HepG2 (cell line): ENCODE results near the gene RAB8A. TPM values are rescaled to one million over a fixed set of nuclear protein-coding genes. Genes with fewer than 3 reads are reported as not detected.
A peak's percentile ranks its signal among the peaks of the same experiment; 100 is the strongest.

Source experiments
- ATAC-seq: fragments of 200-7000 bp; cut with Tn5 transposase; 3 replicates; pipeline ENCODE4 v1.9.1; 2020; ENCODE audit warnings: mild to moderate bottlenecking, moderate library complexity
- BruUV-seq: library from RNA; stranded (reverse); fragments of 400-500 nt; replicated peaks from 2 replicates; lab custom pipeline; 2021; lab: Mats Ljungman, UMichigan
- CTCF ChIA-PET: fragments of 300-600 bp; formaldehyde crosslinking; extraction: SDS; loops from one replicate; lab custom pipeline; 2021; ENCODE audit warnings: low total read pairs, inconsistent platforms, low intra/inter-chr PET ratio; lab: Yijun Ruan, JAX
- POLR2A ChIA-PET: fragments of 350-600 bp; sonication (Branson Sonifier 250); formaldehyde crosslinking; loops from one replicate; lab custom pipeline; 2020; ENCODE audit warnings: antibody characterized with exemption, inconsistent platforms; lab: Yijun Ruan, JAX
- DNase-seq: peaks from one replicate; pipeline ENCODE4 v3.0.0-alpha.2; 2015; ENCODE audit warnings: low spot score
- FAIRE-seq: peaks from 3 replicates; lab custom pipeline; 2011; peaks lifted over from hg19 to GRCh38; lab: Jason Lieb, UNC
- H2AFZ ChIP-seq: one replicate; pipeline ENCODE4 v1.6.1; 2011; ENCODE audit warnings: low read length, inconsistent platforms
- H3K27ac ChIP-seq: fragments of 300-600 bp; 3 replicates; pipeline ENCODE4 v1.8.0; 2011; ENCODE audit warnings: mixed run types, mild to moderate bottlenecking, mixed read lengths, low read length, inconsistent platforms; ENCODE audit not compliant: insufficient read depth; ENCODE audit errors: extremely low read length
- H3K27me3 ChIP-seq, 2 experiments: fragments of 200-600 bp in 1 of 2; 2 replicates in 1 of 2; 3 replicates in 1 of 2; pipeline versions ENCODE4 v1.6.0 to v1.8.0; 2011; ENCODE audit warnings: low read length in 2 of 2, mild to moderate bottlenecking in 2 of 2, moderate library complexity in 2 of 2, inconsistent platforms in 1 of 2; ENCODE audit not compliant: insufficient read depth in 2 of 2, control insufficient read depth in 1 of 2
- H3K36me3 ChIP-seq, 2 experiments: fragments of 200-600 bp in 1 of 2; replicated peaks in 1 of 2; 2 replicates in 1 of 2; 3 replicates in 1 of 2; pipeline versions ENCODE4 v1.5.1 to v1.8.0; 2011; ENCODE audit warnings: low read length in 2 of 2, inconsistent platforms in 1 of 2; ENCODE audit not compliant: insufficient read depth in 2 of 2, control insufficient read depth in 1 of 2
- H3K4me1 ChIP-seq: 2 replicates; pipeline ENCODE4 v1.5.1; 2012; ENCODE audit warnings: low read length, inconsistent platforms; ENCODE audit not compliant: insufficient read depth
- H3K4me2 ChIP-seq: 2 replicates; pipeline ENCODE4 v1.6.0; 2011; ENCODE audit warnings: low read depth, low read length, inconsistent platforms
- H3K4me3 ChIP-seq, 3 experiments: fragments of 200-600 bp in 1 of 3; sonication (generic), shearing (Covaris generic) in 1 of 3; replicated peaks in 1 of 3; 2 replicates each; pipeline ENCODE4 v1.5.1; 2011 to 2016; ENCODE audit warnings: low read length in 3 of 3, inconsistent platforms in 2 of 3, low read depth in 2 of 3, mild to moderate bottlenecking in 2 of 3, control low read depth in 1 of 3, mixed read lengths in 1 of 3; ENCODE audit not compliant: insufficient read depth in 1 of 3
- H3K79me2 ChIP-seq: one replicate; pipeline ENCODE4 v1.6.1; 2011; ENCODE audit warnings: low read length, inconsistent platforms; ENCODE audit not compliant: insufficient read depth
- H3K9ac ChIP-seq: 2 replicates; pipeline ENCODE4 v1.6.0; 2011; ENCODE audit warnings: mild to moderate bottlenecking, low read depth, low read length, inconsistent platforms; ENCODE audit not compliant: insufficient read depth
- H3K9me3 ChIP-seq: 2 replicates; pipeline ENCODE4 v1.5.1; 2012; ENCODE audit warnings: mild to moderate bottlenecking, low read length
- H4K20me1 ChIP-seq: 2 replicates; pipeline ENCODE4 v1.6.0; 2011; ENCODE audit warnings: inconsistent platforms, mild to moderate bottlenecking, low read length, moderate library complexity; ENCODE audit not compliant: insufficient read depth
- CEBPB ChIP-seq: IDR thresholded peaks from 2 replicates; pipeline ENCODE4 v1.6.1; 2011; ENCODE audit warnings: low read depth, low read length, improper control_type of control experiment, borderline replicate concordance
- CEBPG ChIP-seq: IDR thresholded peaks from 2 replicates; pipeline ENCODE4 v1.6.1; 2016
- CREM ChIP-seq, 2 experiments: sonication (generic) in 1 of 2; formaldehyde crosslinking in 1 of 2; IDR thresholded peaks; 2 replicates each; pipeline versions ENCODE4 v1.4.0 to v1.6.1; 2016 to 2020; ENCODE audit warnings: antibody characterized with exemption in 1 of 2, mild to moderate bottlenecking in 1 of 2, missing genetic modification reagents in 1 of 2
- DNMT3B ChIP-seq: conservative IDR thresholded peaks from 2 replicates; pipeline ENCODE4 v1.6.1; 2016; ENCODE audit warnings: missing biosample characterization, control low read depth
- FOSL2 ChIP-seq: sonication (generic); formaldehyde crosslinking; IDR thresholded peaks from 2 replicates; pipeline ENCODE4 v1.4.0; 2020; ENCODE audit warnings: missing genetic modification reagents
- GATAD2A ChIP-seq: IDR thresholded peaks from 2 replicates; pipeline ENCODE4 v1.6.1; 2016
- HNF4A ChIP-seq: sonication (generic); formaldehyde crosslinking; IDR thresholded peaks from 2 replicates; pipeline ENCODE4 v1.4.0; 2020; ENCODE audit warnings: missing genetic modification reagents
- HOXD1 ChIP-seq: sonication (generic); formaldehyde crosslinking; IDR thresholded peaks from 2 replicates; pipeline ENCODE4 v1.5.0; 2020; ENCODE audit warnings: missing genetic modification reagents
- NKX3-1 ChIP-seq: sonication (generic); formaldehyde crosslinking; IDR thresholded peaks from 2 replicates; pipeline ENCODE4 v1.5.0; 2020; ENCODE audit warnings: missing genetic modification reagents
- NR2F6 ChIP-seq, 2 experiments: IDR thresholded peaks; 2 replicates each; pipeline ENCODE4 v1.6.1; 2016; ENCODE audit warnings: antibody characterized with exemption in 1 of 2, mild to moderate bottlenecking in 1 of 2
- PATZ1 ChIP-seq: sonication (generic); formaldehyde crosslinking; IDR thresholded peaks from 2 replicates; pipeline ENCODE4 v1.4.0; 2020; ENCODE audit warnings: missing genetic modification reagents
- PHB2 ChIP-seq: fragments of 450-650 bp; IDR thresholded peaks from 2 replicates; pipeline ENCODE4 v1.6.1; 2018; ENCODE audit not compliant: partially characterized antibody
- SOX13 ChIP-seq, 3 experiments: fragments of 450-650 bp in 1 of 3; sonication (generic) in 1 of 3; formaldehyde crosslinking in 1 of 3; IDR thresholded peaks in 2 of 3; conservative IDR thresholded peaks in 1 of 3; 2 replicates each; pipeline versions ENCODE4 v1.5.0 to v1.6.1; 2016 to 2020; ENCODE audit warnings: antibody characterized with exemption in 1 of 3, mild to moderate bottlenecking in 1 of 3, missing compliant biosample characterization in 1 of 3, missing genetic modification reagents in 1 of 3, moderate library complexity in 1 of 3
- SOX6 ChIP-seq, 2 experiments: fragments of 450-650 bp in 1 of 2; sonication (generic) in 1 of 2; formaldehyde crosslinking in 1 of 2; IDR thresholded peaks; 2 replicates each; pipeline versions ENCODE4 v1.4.0 to v1.6.1; 2017 to 2020; ENCODE audit warnings: antibody characterized with exemption in 1 of 2, mild to moderate bottlenecking in 1 of 2, missing genetic modification reagents in 1 of 2
- THYN1 ChIP-seq: sonication (generic); formaldehyde crosslinking; IDR thresholded peaks from 2 replicates; pipeline ENCODE4 v1.8.1; 2023; ENCODE audit warnings: low read depth, mild to moderate bottlenecking, moderate library complexity, missing genetic modification reagents, borderline replicate concordance
- YEATS4 ChIP-seq: sonication (generic); formaldehyde crosslinking; IDR thresholded peaks from 2 replicates; pipeline ENCODE4 v1.4.0; 2020; ENCODE audit warnings: missing genetic modification reagents, borderline replicate concordance
- ZBTB38 ChIP-seq: sonication (generic); formaldehyde crosslinking; IDR thresholded peaks from 2 replicates; pipeline ENCODE4 v1.5.1; 2020; ENCODE audit warnings: mild to moderate bottlenecking, missing genetic modification reagents
- ZNF121 ChIP-seq: sonication (generic); formaldehyde crosslinking; IDR thresholded peaks from 2 replicates; pipeline ENCODE4 v1.5.0; 2020; ENCODE audit warnings: mild to moderate bottlenecking, missing genetic modification reagents
- ZNF362 ChIP-seq: sonication (generic); formaldehyde crosslinking; IDR thresholded peaks from 2 replicates; pipeline ENCODE4 v1.4.0; 2020; ENCODE audit warnings: missing genetic modification reagents, mild to moderate bottlenecking, borderline replicate concordance
- ZNF468 ChIP-seq: sonication (generic); formaldehyde crosslinking; IDR thresholded peaks from 2 replicates; pipeline ENCODE4 v1.8.0; 2022; ENCODE audit warnings: mild to moderate bottlenecking, moderate library complexity, missing genetic modification reagents
- ZNF570 ChIP-seq: sonication (generic); formaldehyde crosslinking; IDR thresholded peaks from 2 replicates; pipeline ENCODE4 v1.4.0; 2020; ENCODE audit warnings: mild to moderate bottlenecking, missing genetic modification reagents, borderline replicate concordance
- ZNF782 ChIP-seq: sonication (generic); formaldehyde crosslinking; IDR thresholded peaks from 2 replicates; pipeline ENCODE4 v1.4.0; 2020; ENCODE audit warnings: missing genetic modification reagents, mild to moderate bottlenecking, borderline replicate concordance
- ZSCAN22 ChIP-seq: sonication (generic); formaldehyde crosslinking; IDR thresholded peaks from 2 replicates; pipeline ENCODE4 v1.4.0; 2020; ENCODE audit warnings: mild to moderate bottlenecking, missing genetic modification reagents
- WGBS: methylation state at CpG from one replicate; pipeline ENCODE4 v1.1.6; 2017; ENCODE audit warnings: low lambda C conversion rate; 5-methylcytosine and 5-hydroxymethylcytosine counted together
- in situ Hi-C: cut with HindIII; loops from 2 replicates; pipeline ENCODE4 v1.10.0; 2017; ENCODE audit warnings: low pct_unique_long_range_greater_than_20kb; ENCODE audit not compliant: extremely low pct_ligation_motif_present
- intact Hi-C: fragments of 100-400 bp; cut with micrococcal nuclease; formaldehyde crosslinking; loops from one replicate; pipeline ENCODE4 v1.10.0; 2022; ENCODE audit not compliant: unreplicated experiment
- polyA plus RNA-seq, 8 experiments: library from polyadenylated mRNA; depleted of rRNA in 3 of 8; stranded (reverse) in 7 of 8; unstranded in 1 of 8; fragments of >200 nt; fragmentation: Illumina TruSeq in 4 of 8; extraction: Trizol in 4 of 8; gene quantifications; 2 replicates each; pipeline versions ENCODE4 v1.2.1 to v1.2.3, GENCODE V29; 2011 to 2016; ENCODE audit warnings: low read depth in 4 of 8, missing spikeins in 1 of 8, mixed read lengths in 1 of 8; ENCODE audit not compliant: insufficient read depth in 1 of 8
- total RNA-seq, 5 experiments: library from RNA; depleted of rRNA; stranded (reverse); fragments of >200 nt; fragmentation: Illumina TruSeq; extraction: Trizol; gene quantifications; 2 replicates each; pipeline ENCODE4 v1.2.3, GENCODE V29; 2016; ENCODE audit warnings: low read depth in 1 of 5

The RAB8A gene
- total and polyA plus RNA-seq, 2 of the 13 experiments (the other 11 are each of a cell fraction or from before 2014, with no cell fraction given), result 36.7 to 45.0 TPM

GRCh38 chr19:16085115-16085514 lies 26.6 kb upstream of the RAB8A start:
- FAIRE-seq (peak; percentile 23), ATAC-seq (peak; percentile 13; the same call in 2 of the 3 replicates), DNase-seq (no peak)
- ChIA-PET CTCF (no interaction called here), POLR2A (interaction anchor here (1.0 to 1.2 kb wide), 4 partner anchors 8 to 22 kb away, joined by 3 to 6 read pairs (median 4); partner anchors contain the start of gene TPM4)
- Histone ChIP-seq H4K20me1 (peaks cover 4% of the 10 kb centered on the region; the same call in 1 of the 2 replicates), H3K4me3 (no peak overlapping the region), H3K9ac (no peak overlapping the region), H3K4me2 (no peak overlapping the region), H3K79me2 (peaks cover 23% of the 10 kb centered on the region), H3K27me3 (no peaks in the 10 kb centered on the region), H3K27ac (peak overlapping the region; percentile 30), H2AFZ (no peak overlapping the region), H3K36me3 (peaks cover 22 to 71% of the 10 kb centered on the region in 2 experiments), H3K9me3 (no peaks in the 10 kb centered on the region), H3K4me1 (peaks cover 87% of the 10 kb centered on the region)
- BruUV-seq, result no TSS peak
- intact Hi-C loops, result no loop called here
- in situ Hi-C loops, result no loop called here
- 51% methylated on average over 6 of the region's 6 CpGs for WGBS
- 0 out of 2 replicates have a peak, but pooled peaks have one; percentile 24 for TF ChIP-seq CREM (IDR thresholded peaks at IDR 0.05)
- no peak for TF ChIP-seq CREM (CRISPR knock-in tag; IDR thresholded peaks at IDR 0.05)
- TF ChIP-seq HOXD1, result no peak
- no peak for TF ChIP-seq DNMT3B (CRISPR knock-in tag)
- TF ChIP-seq ZNF121 (CRISPR knock-in tag), result 0 out of 2 replicates have a peak, but pooled peaks have one; percentile 17
- TF ChIP-seq HNF4A, result peak; percentile 40; the same call in 1 of the 2 replicates
- no peak for TF ChIP-seq ZNF782 (CRISPR knock-in tag)
- no peak for TF ChIP-seq PHB2
- TF ChIP-seq NKX3-1, result no peak
- 0 out of 2 replicates have a peak, but pooled peaks have one; percentile 16 for TF ChIP-seq NR2F6 (IDR thresholded peaks at IDR 0.05)
- no peak for TF ChIP-seq NR2F6 (CRISPR knock-in tag; IDR thresholded peaks at IDR 0.05)
- no peak for TF ChIP-seq ZNF570
- peak; percentile 26; the same call in 1 of the 2 replicates for TF ChIP-seq GATAD2A (CRISPR knock-in tag)
- TF ChIP-seq SOX6 (IDR thresholded peaks at IDR 0.05), result no peak
- peak; percentile 22; the same call in 1 of the 2 replicates for TF ChIP-seq SOX6 (CRISPR knock-in tag; IDR thresholded peaks at IDR 0.05)
- TF ChIP-seq ZSCAN22 (CRISPR knock-in tag), result no peak
- peak; percentile 64 for TF ChIP-seq CEBPG (CRISPR knock-in tag)
- TF ChIP-seq FOSL2 (CRISPR knock-in tag), result peak; percentile 24; the same call in 1 of the 2 replicates
- peak; percentile 63; the same call in 1 of the 2 replicates for TF ChIP-seq ZNF362 (CRISPR knock-in tag)
- TF ChIP-seq THYN1 (CRISPR knock-in tag), result no peak
- TF ChIP-seq ZNF468 (CRISPR knock-in tag), result no peak
- TF ChIP-seq PATZ1, result peak; percentile 34; the same call in 1 of the 2 replicates
- TF ChIP-seq CEBPB, result peak; percentile 53; the same call in 1 of the 2 replicates
- no peak for TF ChIP-seq SOX13 (IDR thresholded peaks at IDR 0.05)
- TF ChIP-seq SOX13 (CRISPR knock-in tag; conservative IDR thresholded peaks at IDR 0.05 in 1 of 2, IDR thresholded peaks at IDR 0.05 in 1 of 2), result peak in 1 of 2 experiments; percentile 37; a peak in 1 of 4 replicates
- TF ChIP-seq ZBTB38, result no peak
- no peak for TF ChIP-seq YEATS4
